ENCODE results near the gene GDPD5. TPM values are rescaled to one million over a fixed set of nuclear protein-coding genes. Genes with fewer than 3 reads are reported as not detected.

Gene GDPD5
- polyA plus RNA-seq, 2 of the 4 experiments (the other 2 are of a cell fraction): 3.9 to 5.9 TPM

- Histone ChIP-seq H3K4me3 (no peak overlapping the region), H3K4me2 (no peak overlapping the region), H3K4me1 (peaks cover 27% of the 10 kb centered on the region), H3K27ac (no peak overlapping the region), H3K9me3 (no peaks in the 10 kb centered on the region)
- ATAC-seq: no peak
- ChIA-PET CTCF (interaction anchor here (0.6 to 17.9 kb wide), 7 partner anchors 6 to 259 kb away, joined by 3 to 137 read pairs (median 3); no protein-coding TSS in a partner anchor), POLR2A (no interaction called here)
- WGBS (ENCODE audit: missing lambda C conversion rate): 92% methylated on average over 14 of the region's 14 CpGs
- TF ChIP-seq MAX (IDR thresholded peaks at IDR 0.05): no peak
- no peak for FAIRE-seq
- no peak for DNase-seq (ENCODE audit: low read depth in 1 of 2, low spot score in 1 of 2)
Observed at GRCh38 chr11:75568616-75569219, 43.0 kb upstream of the GDPD5 start.

- CTCF ChIA-PET: interaction anchor here (0.9 to 17.9 kb wide), 2 partner anchors 7 to 13 kb away, joined by 3 to 137 read pairs; no protein-coding TSS in a partner anchor
- no peak overlapping the region for H3K27ac ChIP-seq
- POLR2A ChIA-PET: no interaction called here
Observed at GRCh38 chr11:75567971-75568370, 42.2 kb upstream of the GDPD5 start.

GRCh38 chr11:75566763-75567279 lies 41.1 kb upstream of the GDPD5 start:
- CTCF ChIA-PET: interaction anchor here (0.6 to 17.9 kb wide), 5 partner anchors 8 to 287 kb away, joined by 3 to 137 read pairs (median 4); no protein-coding TSS in a partner anchor
- POLR2A ChIA-PET: no interaction called here
- Histone ChIP-seq H3K4me1 (peaks cover 31% of the 10 kb centered on the region), H3K4me3 (no peak overlapping the region), H3K9me3 (no peaks in the 10 kb centered on the region), H3K4me2 (no peak overlapping the region), H3K27ac (no peak overlapping the region; a peak in 1 of 6 replicates)
- FAIRE-seq: no peak
- no peak for DNase-seq (ENCODE audit: low read depth in 1 of 2, low spot score in 1 of 2)
- 97% methylated on average over 34 of the region's 34 CpGs for WGBS (ENCODE audit: missing lambda C conversion rate)
- no peak for ATAC-seq
- TF ChIP-seq SREBF2 (IDR thresholded peaks at IDR 0.05) (no peak), ZC3H11A (IDR thresholded peaks at IDR 0.05) (no peak), EHMT2 (IDR thresholded peaks at IDR 0.05; ENCODE audit: low read depth) (no peak), ESRRA (IDR thresholded peaks at IDR 0.05; ENCODE audit: borderline replicate concordance, low read length) (no peak), SMC3 (IDR thresholded peaks at IDR 0.05) (no peak), HDAC2 (IDR thresholded peaks at IDR 0.05) (no peak), FOSB (CRISPR knock-in tag; IDR thresholded peaks at IDR 0.05) (no peak)

More at GRCh38 chr11:75567971-75568370, 42.2 kb upstream of the GDPD5 start:
- no peak overlapping the region for H3K4me3 ChIP-seq
- TF ChIP-seq SMC3 (IDR thresholded peaks at IDR 0.05) (no peak), FOSL2 (IDR thresholded peaks at IDR 0.05) (no peak), FOSL2 (CRISPR knock-in tag; IDR thresholded peaks at IDR 0.05) (no peak), EP300 (IDR thresholded peaks at IDR 0.05) (no peak), PHF8 (IDR thresholded peaks at IDR 0.05; ENCODE audit: borderline replicate concordance, low read depth) (no peak), RNF2 (IDR thresholded peaks at IDR 0.05; ENCODE audit: borderline replicate concordance, low read depth) (no peak), MAX (IDR thresholded peaks at IDR 0.05) (no peak), CEBPB (IDR thresholded peaks at IDR 0.05) (no peak)
- no peaks in the 10 kb centered on the region for H3K9me3 ChIP-seq
- no peak for DNase-seq (ENCODE audit: low read depth in 1 of 2, low spot score in 1 of 2)
- peaks cover 31% of the 10 kb centered on the region for H3K4me1 ChIP-seq
- 94% methylated on average over 6 of the region's 6 CpGs for WGBS (ENCODE audit: missing lambda C conversion rate)
- no peak overlapping the region for H3K4me2 ChIP-seq
- ATAC-seq: no peak
- FAIRE-seq: no peak

GRCh38 chr11:75565916-75566762 lies 40.4 kb upstream of the GDPD5 start:
- WGBS (ENCODE audit: missing lambda C conversion rate): 89% methylated on average over 42 of the region's 43 CpGs
- peak overlapping the region; percentile 60 to 97; a peak in 5 of 6 replicates for H3K27ac ChIP-seq
- ATAC-seq (no peak), FAIRE-seq (no peak), DNase-seq (ENCODE audit: low read depth in 1 of 2, low spot score in 1 of 2) (no peak)
- CTCF ChIA-PET: interaction anchor here (0.6 to 17.9 kb wide), 8 partner anchors 9 to 286 kb away, joined by 3 to 137 read pairs (median 4); no protein-coding TSS in a partner anchor
- no peaks in the 10 kb centered on the region for H3K9me3 ChIP-seq
- no peak overlapping the region for H3K4me3 ChIP-seq
- POLR2A ChIA-PET: no interaction called here
- H3K4me2 ChIP-seq: peak overlapping the region; percentile 96
- H3K4me1 ChIP-seq: peaks cover 37% of the 10 kb centered on the region
- no peak for TF ChIP-seq EHF (CRISPR knock-in tag; IDR thresholded peaks at IDR 0.05)
- no peak for TF ChIP-seq USF2 (IDR thresholded peaks at IDR 0.05)
- TF ChIP-seq ZFP36 (IDR thresholded peaks at IDR 0.05; ENCODE audit: borderline replicate concordance, partially characterized antibody): no peak
- no peak for TF ChIP-seq JUNB (IDR thresholded peaks at IDR 0.05)
- TF ChIP-seq CBX8 (IDR thresholded peaks at IDR 0.05): no peak
- TF ChIP-seq HDAC2 (IDR thresholded peaks at IDR 0.05): no peak
- TF ChIP-seq NR3C1 (IDR thresholded peaks at IDR 0.05): no peak
- no peak for TF ChIP-seq E2F6 (IDR thresholded peaks at IDR 0.05; ENCODE audit: borderline replicate concordance, low read depth)
- TF ChIP-seq CHD2 (IDR thresholded peaks at IDR 0.05; ENCODE audit: low read length, partially characterized antibody): no peak
- no peak for TF ChIP-seq NPAS2 (CRISPR knock-in tag; IDR thresholded peaks at IDR 0.05; ENCODE audit: borderline replicate concordance)
- no peak for TF ChIP-seq POLR2AphosphoS2 (conservative IDR thresholded peaks at IDR 0.05; ENCODE audit: low read length)
